Gastrocnemius medialis (tissue), 4 donors: ENCODE results near the gene TUBG2. TPM values are rescaled to one million over a fixed set of nuclear protein-coding genes. Genes with fewer than 3 reads are reported as not detected.
A peak's percentile ranks its signal among the peaks of the same experiment; 100 is the strongest.
"Not testable (repeated sequence)": the region's sequence is repeated elsewhere in the genome, so short reads cannot be mapped to it uniquely, and the experiment has no call there.

Experiments used
- ATAC-seq, 2 donors: fragments of 150-250 bp; one replicate each; pipeline ENCODE4 v1.9.1; 2016
- DNase-seq, 2 donors: peaks; one replicate each; pipeline ENCODE4 v3.0.0-alpha.2; 2019
- H3K27ac ChIP-seq, 4 donors: fragments of 200-600 bp; sonication (generic); 1 replicate in 1 of 4; 2 replicates in 3 of 4; pipeline ENCODE4 v1.5.1; 2016 to 2018; ENCODE audit warnings: mild to moderate bottlenecking in 2 of 4, moderate library complexity in 1 of 4
- H3K27me3 ChIP-seq, 3 donors: fragments of 200-600 bp; sonication (generic) in 2 of 3; 1 replicate in 1 of 3; 2 replicates in 2 of 3; pipeline versions ENCODE4 v1.5.1 to v1.6.0; 2016 to 2019; ENCODE audit warnings: mild to moderate bottlenecking in 1 of 3, moderate library complexity in 1 of 3
- H3K36me3 ChIP-seq, 2 donors: fragments of 200-600 bp; sonication (generic) in 1 of 2; one replicate each; pipeline ENCODE4 v1.5.1; 2017 to 2018
- H3K4me1 ChIP-seq, 2 donors: fragments of 200-600 bp; sonication (generic) in 1 of 2; one replicate each; pipeline ENCODE4 v1.5.1; 2016 to 2017; ENCODE audit warnings: mild to moderate bottlenecking in 2 of 2
- H3K4me3 ChIP-seq, 4 donors: fragments of 200-600 bp; sonication (generic) in 3 of 4; 1 replicate in 1 of 4; 2 replicates in 3 of 4; pipeline ENCODE4 v1.5.1; 2016 to 2019; ENCODE audit warnings: mild to moderate bottlenecking in 2 of 4
- H3K9me3 ChIP-seq, 3 donors: fragments of 200-600 bp; sonication (generic) in 2 of 3; 1 replicate in 1 of 3; 2 replicates in 2 of 3; pipeline ENCODE4 v1.5.1; 2016 to 2019
- POLR2A ChIP-seq, 2 donors: fragments of 450-650 bp; IDR thresholded peaks; one replicate each; pipeline ENCODE4 v1.6.1; 2017; ENCODE audit warnings: antibody characterized with exemption in 2 of 2, mild to moderate bottlenecking in 2 of 2, moderate library complexity in 2 of 2
- in situ Hi-C, 4 donors: fragments of 200-750 bp; cut with MboI; loops; one replicate each; pipeline versions ENCODE4 v1.15.0 to v1.8.0; 2017; ENCODE audit warnings: low sequenced_read_pairs in 4 of 4
- intact Hi-C: fragments of 100-400 bp; cut with DNase I; formaldehyde crosslinking; loops from one replicate; pipeline ENCODE4 v1.15.1; 2023; ENCODE audit warnings: low total_unique reads
- total RNA-seq, 4 donors: library from RNA; depleted of rRNA; stranded (reverse); fragments of >200 nt; gene quantifications; one replicate each; pipeline versions ENCODE4 v1.1.0 to v1.2.3, GENCODE V29; 2016
- TF ChIP-seq, protein P1 (sequence below), 5 experiments: fragments of 450-650 bp in 3 of 5; fragments of 200-600 bp in 2 of 5; sonication (generic) in 2 of 5; IDR thresholded peaks in 4 of 5; conservative IDR thresholded peaks in 1 of 5; 1 replicate in 4 of 5; 2 replicates in 1 of 5; pipeline ENCODE4 v1.5.1; 2016 to 2019; ENCODE audit warnings: antibody characterized with exemption in 5 of 5, mild to moderate bottlenecking in 3 of 5, moderate library complexity in 3 of 5

TUBG2 gene
- total RNA-seq, 4 donors from 2014 or later, result 3.9 to 5.2 (median 4.2) TPM

DNA sequence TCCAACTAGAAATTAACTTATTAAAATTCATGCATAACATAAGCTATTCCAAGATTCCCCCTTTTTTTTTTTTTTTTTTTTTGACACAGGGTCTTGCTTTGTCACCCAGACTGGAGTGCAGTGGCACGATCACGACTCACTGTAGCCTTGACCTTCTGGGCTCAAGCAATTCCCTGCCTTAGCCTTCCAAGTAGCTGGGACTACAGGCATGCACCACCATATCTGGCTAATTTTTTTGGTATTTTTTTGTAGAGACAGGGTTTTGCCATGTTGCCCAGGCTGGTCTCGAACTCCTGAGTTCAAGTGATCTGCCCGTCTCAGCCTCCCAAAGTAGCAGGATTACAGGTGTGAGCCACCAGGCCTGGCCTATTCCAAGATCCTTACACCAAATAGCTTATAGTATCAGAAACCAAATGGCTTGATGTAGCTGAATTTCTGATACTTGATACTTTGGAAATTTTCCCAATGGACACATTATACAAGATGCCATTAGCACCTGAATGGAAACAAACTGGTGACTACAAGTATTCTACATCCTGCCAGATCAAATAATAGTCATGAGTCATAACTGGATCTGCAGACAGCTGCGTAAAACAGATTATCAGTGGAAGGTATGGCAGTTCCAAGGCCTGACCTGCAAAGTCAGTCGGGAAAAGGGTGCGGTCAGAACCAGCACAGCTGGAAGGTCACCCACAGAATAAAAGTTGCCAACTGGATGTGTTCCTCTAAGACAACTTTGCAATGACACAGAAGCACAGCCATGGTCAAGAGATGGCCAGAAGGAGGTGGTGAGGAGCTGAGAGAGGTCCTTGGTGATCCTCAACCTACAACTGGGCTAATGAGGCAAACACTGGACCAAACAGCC is 35.1 kb upstream of the TUBG2 start:
- in situ Hi-C loops (no loop called here), intact Hi-C loops (no loop called here)
- Histone ChIP-seq H3K36me3 (no peaks in the 10 kb centered on the region), H3K4me1 (peaks cover 8 to 14% of the 10 kb centered on the region in 2 donors), H3K27ac (peak overlapping the region; percentile 67 to 81 (median 76)), H3K27me3 (no peaks in the 10 kb centered on the region), H3K9me3 (no peaks in the 10 kb centered on the region), H3K4me3 (no peak overlapping the region)
- no peak for TF ChIP-seq POLR2A (IDR thresholded peaks at IDR 0.05)
- TF ChIP-seq, protein P1, sequence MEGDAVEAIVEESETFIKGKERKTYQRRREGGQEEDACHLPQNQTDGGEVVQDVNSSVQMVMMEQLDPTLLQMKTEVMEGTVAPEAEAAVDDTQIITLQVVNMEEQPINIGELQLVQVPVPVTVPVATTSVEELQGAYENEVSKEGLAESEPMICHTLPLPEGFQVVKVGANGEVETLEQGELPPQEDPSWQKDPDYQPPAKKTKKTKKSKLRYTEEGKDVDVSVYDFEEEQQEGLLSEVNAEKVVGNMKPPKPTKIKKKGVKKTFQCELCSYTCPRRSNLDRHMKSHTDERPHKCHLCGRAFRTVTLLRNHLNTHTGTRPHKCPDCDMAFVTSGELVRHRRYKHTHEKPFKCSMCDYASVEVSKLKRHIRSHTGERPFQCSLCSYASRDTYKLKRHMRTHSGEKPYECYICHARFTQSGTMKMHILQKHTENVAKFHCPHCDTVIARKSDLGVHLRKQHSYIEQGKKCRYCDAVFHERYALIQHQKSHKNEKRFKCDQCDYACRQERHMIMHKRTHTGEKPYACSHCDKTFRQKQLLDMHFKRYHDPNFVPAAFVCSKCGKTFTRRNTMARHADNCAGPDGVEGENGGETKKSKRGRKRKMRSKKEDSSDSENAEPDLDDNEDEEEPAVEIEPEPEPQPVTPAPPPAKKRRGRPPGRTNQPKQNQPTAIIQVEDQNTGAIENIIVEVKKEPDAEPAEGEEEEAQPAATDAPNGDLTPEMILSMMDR (IDR thresholded peaks at IDR 0.05 in 4 of 5, conservative IDR thresholded peaks at IDR 0.05 in 1 of 5), result no peak
- DNase-seq (peak; percentile 71 to 82), ATAC-seq (peak; percentile 94 to 95)

DNA sequence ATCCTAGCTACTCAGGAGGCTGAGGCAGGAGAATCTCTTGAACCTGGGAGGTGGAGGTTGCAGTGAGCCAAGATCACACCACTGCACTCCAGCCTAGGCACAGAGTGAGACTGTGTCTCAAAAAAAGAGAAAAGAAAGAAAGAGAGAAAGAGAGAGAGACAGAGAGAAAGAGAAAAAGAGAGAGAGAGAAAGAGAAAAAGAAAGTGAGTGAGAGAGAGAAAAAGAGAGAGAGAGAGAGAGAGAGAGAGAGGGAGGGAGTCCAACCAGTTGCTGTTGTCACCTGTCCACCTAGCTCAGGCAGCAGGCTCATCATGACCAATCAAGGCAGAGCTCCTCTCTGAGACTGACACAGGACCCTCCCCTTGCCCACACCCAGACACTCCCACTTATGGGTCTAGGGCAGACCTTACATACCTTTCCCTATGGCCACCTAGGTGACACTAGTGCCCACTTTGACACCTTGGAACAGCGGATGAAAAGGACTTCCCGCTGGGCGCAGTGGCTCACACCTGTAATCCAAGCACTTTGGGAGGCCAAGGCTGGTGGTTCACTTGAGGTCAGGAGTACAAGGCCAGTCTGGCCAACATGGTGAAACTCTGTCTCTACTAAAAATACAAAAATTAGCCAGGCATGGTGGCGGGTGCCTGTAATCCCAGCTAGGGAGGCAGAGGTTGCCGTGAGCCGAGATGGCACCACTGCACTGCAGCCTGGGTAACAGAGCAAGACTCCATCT is 31.9 kb upstream of the TUBG2 start:
- H3K4me3 ChIP-seq, H3K36me3 ChIP-seq, in situ Hi-C loops, ATAC-seq, H3K4me1 ChIP-seq, H3K9me3 ChIP-seq, H3K27me3 ChIP-seq, intact Hi-C loops: not testable (repeated sequence)
- H3K27ac ChIP-seq, result peak overlapping the region in 2 of 4 donors; percentile 37 to 54
- peak in 1 of 2 donors; percentile 32 for DNase-seq

DNA sequence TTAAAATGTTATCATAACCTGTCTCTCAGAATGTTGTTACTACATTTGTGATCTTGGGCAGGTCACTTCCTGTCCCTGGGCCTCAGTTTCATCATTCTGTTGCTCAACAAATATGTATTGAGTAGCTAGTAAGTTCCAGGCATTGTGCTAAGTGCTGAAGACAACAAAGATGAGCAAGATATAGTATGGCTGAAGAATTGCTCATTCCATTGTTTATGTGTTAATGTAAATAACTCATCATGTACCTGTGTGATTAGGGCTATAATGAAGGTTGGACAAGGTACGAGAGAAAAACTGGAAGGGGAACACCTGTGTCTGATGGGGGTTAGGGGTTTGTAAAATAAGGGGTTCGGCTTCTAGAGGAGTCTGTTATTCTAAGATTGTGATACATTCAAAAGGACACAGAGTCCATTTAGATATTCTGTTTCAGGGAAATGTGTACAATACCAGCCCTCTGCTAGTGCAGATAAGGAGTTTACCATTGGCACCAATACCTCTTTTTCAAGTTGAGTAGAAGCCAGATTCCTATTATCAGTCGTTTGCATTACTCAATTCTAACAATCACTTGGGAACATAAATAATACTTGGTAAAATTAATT is 29.6 kb upstream of the TUBG2 start:
- TF ChIP-seq, protein P1 (IDR thresholded peaks at IDR 0.05 in 4 of 5, conservative IDR thresholded peaks at IDR 0.05 in 1 of 5), result no peak
- TF ChIP-seq POLR2A (IDR thresholded peaks at IDR 0.05), result no peak
- peaks cover under 1 to 3% of the 10 kb centered on the region in 2 donors for H3K4me1 ChIP-seq
- no peaks in the 10 kb centered on the region for H3K27me3 ChIP-seq
- in situ Hi-C loops (no loop called here), intact Hi-C loops (no loop called here)
- no peaks in the 10 kb centered on the region for H3K36me3 ChIP-seq
- no peak for ATAC-seq
- DNase-seq, result no peak
- no peak overlapping the region for H3K27ac ChIP-seq
- H3K4me3 ChIP-seq, result no peak overlapping the region
- H3K9me3 ChIP-seq, result no peaks in the 10 kb centered on the region

DNA sequence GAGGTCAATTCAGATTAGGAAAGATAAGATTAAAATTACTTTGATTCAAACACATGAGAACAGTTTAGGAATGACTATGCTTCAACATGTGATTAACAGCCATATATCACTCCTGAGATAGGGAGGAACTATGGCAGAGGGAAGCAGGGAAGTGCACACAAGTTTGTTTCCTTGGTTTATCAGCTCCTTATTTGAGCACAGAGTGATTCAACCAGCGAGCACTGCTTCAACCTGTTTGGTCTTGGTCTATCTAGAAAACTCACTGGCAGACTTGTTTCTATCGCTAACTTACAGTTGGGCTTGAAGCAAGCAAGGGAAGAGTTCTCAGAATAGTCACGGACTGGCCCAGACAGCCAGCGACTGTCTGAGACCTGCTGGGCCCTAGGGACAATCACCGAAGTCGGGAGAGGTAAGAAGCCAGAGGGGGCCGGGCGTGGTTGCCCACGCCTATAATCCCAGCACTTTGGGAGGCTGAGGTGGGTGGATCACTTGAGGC is 26.1 kb upstream of the TUBG2 start:
- TF ChIP-seq, protein P1 (IDR thresholded peaks at IDR 0.05 in 4 of 5, conservative IDR thresholded peaks at IDR 0.05 in 1 of 5), result no peak
- TF ChIP-seq POLR2A (IDR thresholded peaks at IDR 0.05), result no peak
- Histone ChIP-seq H3K36me3 (no peaks in the 10 kb centered on the region), H3K27ac (no peak overlapping the region), H3K4me1 (peaks cover 0 to 3% of the 10 kb centered on the region in 2 donors), H3K9me3 (no peaks in the 10 kb centered on the region), H3K27me3 (no peaks in the 10 kb centered on the region), H3K4me3 (no peak overlapping the region)
- ATAC-seq, result no peak
- intact Hi-C loops, result no loop called here
- no peak for DNase-seq
- in situ Hi-C loops, result no loop called here
